Large intestine (tissue), 3 donors: Measurements from ENCODE around the gene TNFSF8. TPM values are rescaled to one million over a fixed set of nuclear protein-coding genes. Genes with fewer than 3 reads are reported as not detected.

Experiments
- DNase-seq, 2 donors: peaks; one replicate each; pipeline versions ENCODE4 v3.0.0 to v3.0.0-alpha.2; 2013
- H3K27ac ChIP-seq: one replicate; pipeline ENCODE4 v1.5.1; 2013; ENCODE audit warnings: low read length
- H3K27me3 ChIP-seq: 2 replicates; pipeline ENCODE4 v1.6.1; 2013; ENCODE audit warnings: low read length; ENCODE audit not compliant: control insufficient read depth, insufficient read depth
- H3K36me3 ChIP-seq: 2 replicates; pipeline ENCODE4 v1.6.1; 2013; ENCODE audit warnings: low read length; ENCODE audit not compliant: control insufficient read depth, insufficient read depth
- H3K4me1 ChIP-seq: one replicate; pipeline ENCODE4 v1.6.1; 2013; ENCODE audit warnings: low read length; ENCODE audit not compliant: control insufficient read depth, insufficient read depth
- H3K4me3 ChIP-seq: one replicate; pipeline ENCODE4 v1.5.1; 2013; ENCODE audit warnings: low read length
- H3K9me3 ChIP-seq: one replicate; pipeline ENCODE4 v1.6.1; 2013; ENCODE audit warnings: mild to moderate bottlenecking, low read depth, low read length, moderate library complexity; ENCODE audit not compliant: control insufficient read depth
- WGBS: methylation state at CpG from one replicate; pipeline ENCODE4 v1.1.5; 2013; ENCODE audit warnings: low lambda C conversion rate; ENCODE audit not compliant: insufficient coverage; 5-methylcytosine and 5-hydroxymethylcytosine counted together
- polyA plus RNA-seq: library from polyadenylated mRNA; unstranded; fragments of 120-200 nt; gene quantifications from one replicate; pipeline ENCODE4 v1.2.1, GENCODE V29; 2013

The TNFSF8 gene
- polyA plus RNA-seq, 1 donor: 0.25 TPM

DNA sequence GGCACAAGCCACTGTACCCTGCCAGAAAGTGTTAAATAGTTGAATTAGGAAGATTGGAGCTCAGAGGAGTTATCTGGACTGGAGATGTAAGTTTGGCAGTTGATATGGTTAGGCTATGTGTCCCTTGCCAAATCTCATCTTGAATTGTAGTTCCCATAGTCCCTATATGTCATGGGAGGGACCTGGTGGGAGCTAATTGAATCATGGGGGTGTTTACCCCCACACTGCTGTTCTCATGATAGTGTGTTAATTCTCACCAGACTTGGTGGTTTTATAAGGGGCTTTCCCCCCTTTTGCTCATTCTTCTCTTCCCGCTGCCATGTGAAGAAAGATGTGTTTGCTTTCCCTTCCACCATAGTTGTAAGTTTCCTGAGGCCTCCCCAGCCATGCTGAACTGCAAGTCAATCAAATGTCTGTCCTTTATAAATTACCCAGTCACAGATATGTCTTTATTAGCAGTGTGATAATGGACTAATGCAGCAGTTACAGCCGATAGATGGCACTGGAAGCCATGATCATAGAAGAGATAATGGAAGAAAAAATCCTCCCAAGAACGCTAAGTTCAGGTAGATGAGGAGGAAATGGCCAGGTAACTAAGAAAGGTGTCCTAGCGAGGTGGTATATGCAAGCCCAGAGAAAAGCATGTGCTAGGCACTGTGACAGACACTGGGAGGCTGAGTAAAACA, 51.4 kb downstream of the TNFSF8 start:
- Histone ChIP-seq H3K9me3 (no peaks in the 10 kb centered on the region), H3K27me3 (no peaks in the 10 kb centered on the region), H3K27ac (no peak overlapping the region), H3K4me3 (no peak overlapping the region), H3K36me3 (no peaks in the 10 kb centered on the region), H3K4me1 (no peaks in the 10 kb centered on the region)
- no peak for DNase-seq
- 93% methylated on average over 2 of the region's 4 CpGs for WGBS

DNA sequence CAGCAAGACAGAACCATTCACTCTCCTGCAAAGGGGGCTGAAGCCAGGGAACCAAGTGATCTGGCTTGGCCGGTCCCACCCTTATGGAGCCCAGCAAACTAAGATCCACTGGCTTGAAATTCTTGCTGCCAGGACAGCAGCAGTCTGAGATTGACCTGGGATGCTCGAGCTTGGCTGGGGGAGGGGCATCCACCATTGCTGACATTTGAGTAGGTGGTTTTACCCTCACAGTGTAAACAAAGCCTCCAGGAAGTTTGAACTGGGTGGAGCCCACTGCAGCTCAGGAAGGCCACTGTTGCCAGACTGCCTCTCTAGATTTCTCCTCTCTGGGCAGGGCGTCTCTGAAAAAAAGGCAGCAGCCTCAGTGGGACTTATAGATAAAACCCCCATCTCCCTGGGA, 60.5 kb downstream of the TNFSF8 start:
- no CpG with 5 or more reads among the region's 3 CpGs for WGBS
- H3K9me3 ChIP-seq: no peaks in the 10 kb centered on the region
- H3K4me3 ChIP-seq: no peak overlapping the region
- no peaks in the 10 kb centered on the region for H3K27me3 ChIP-seq
- DNase-seq: no peak
- H3K27ac ChIP-seq: no peak overlapping the region
- no peaks in the 10 kb centered on the region for H3K4me1 ChIP-seq
- no peaks in the 10 kb centered on the region for H3K36me3 ChIP-seq

- Histone ChIP-seq H3K9me3 (no peaks in the 10 kb centered on the region), H3K4me3 (no peak overlapping the region), H3K4me1 (no peaks in the 10 kb centered on the region), H3K27me3 (no peaks in the 10 kb centered on the region), H3K27ac (no peak overlapping the region), H3K36me3 (no peaks in the 10 kb centered on the region)
- no CpG with 5 or more reads among the region's 5 CpGs for WGBS
- no peak for DNase-seq
Observed at GRCh38 chr9:114869378-114869777, 61.0 kb downstream of the TNFSF8 start.

- WGBS: no CpG with 5 or more reads among the region's 5 CpGs
- DNase-seq: no peak
- Histone ChIP-seq H3K36me3 (no peaks in the 10 kb centered on the region), H3K4me3 (no peak overlapping the region), H3K27ac (no peak overlapping the region), H3K27me3 (no peaks in the 10 kb centered on the region), H3K9me3 (no peaks in the 10 kb centered on the region), H3K4me1 (no peaks in the 10 kb centered on the region)
Observed at GRCh38 chr9:114867327-114867726, 63.1 kb downstream of the TNFSF8 start.

DNA sequence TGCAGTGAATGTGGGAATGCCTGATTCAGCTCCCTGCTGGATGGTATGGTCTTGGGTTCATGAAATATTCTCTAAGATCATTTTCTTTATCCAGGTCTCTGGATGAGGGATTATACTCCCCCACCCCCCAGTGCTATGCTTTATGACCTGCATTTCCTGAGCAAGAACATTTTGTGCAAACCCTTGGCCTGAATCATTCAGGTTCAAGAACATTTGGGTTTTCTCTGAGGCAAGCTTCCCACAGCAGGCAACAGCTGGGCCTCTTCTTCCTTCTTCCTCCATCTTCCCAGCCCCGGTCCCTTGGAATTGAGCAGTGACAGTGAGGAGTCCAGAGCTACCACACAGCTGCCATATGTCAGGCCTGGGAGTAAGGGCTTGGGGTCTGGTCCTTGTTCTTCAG, 65.9 kb downstream of the TNFSF8 start:
- no peaks in the 10 kb centered on the region for H3K4me1 ChIP-seq
- no peak overlapping the region for H3K27ac ChIP-seq
- no peaks in the 10 kb centered on the region for H3K27me3 ChIP-seq
- no peak for DNase-seq
- no CpG with 5 or more reads among the region's 1 CpG for WGBS
- no peaks in the 10 kb centered on the region for H3K36me3 ChIP-seq
- no peak overlapping the region for H3K4me3 ChIP-seq
- no peaks in the 10 kb centered on the region for H3K9me3 ChIP-seq

GRCh38 chr9:114861922-114862605, 68.3 kb downstream of the TNFSF8 start:
- Histone ChIP-seq H3K4me3 (no peak overlapping the region), H3K27me3 (no peaks in the 10 kb centered on the region), H3K9me3 (no peaks in the 10 kb centered on the region), H3K4me1 (no peaks in the 10 kb centered on the region), H3K36me3 (no peaks in the 10 kb centered on the region), H3K27ac (no peak overlapping the region)
- DNase-seq: no peak
- WGBS: no CpG with 5 or more reads among the region's 11 CpGs

DNA sequence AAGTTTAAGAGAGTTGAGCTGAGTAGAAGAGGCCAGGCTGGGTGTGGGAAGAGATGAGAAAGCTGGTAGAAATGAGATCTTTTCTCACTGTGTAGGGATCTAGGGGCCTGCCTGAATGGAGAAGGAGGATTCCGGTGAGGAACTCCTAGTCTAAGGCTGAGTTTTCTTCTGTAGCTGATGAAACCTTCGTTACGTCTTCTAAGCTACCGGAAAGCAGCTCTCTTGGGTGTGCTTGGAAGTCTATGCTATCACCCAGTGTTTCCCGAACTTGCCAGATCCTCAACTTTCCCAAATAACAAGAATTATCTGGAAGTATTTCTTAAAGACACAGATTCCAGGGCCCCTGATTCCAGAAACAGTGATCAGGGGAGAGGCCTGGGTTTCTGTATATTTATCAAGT, 69.1 kb downstream of the TNFSF8 start:
- H3K36me3 ChIP-seq: no peaks in the 10 kb centered on the region
- H3K27ac ChIP-seq: no peak overlapping the region
- no peaks in the 10 kb centered on the region for H3K27me3 ChIP-seq
- no CpG with 5 or more reads among the region's 5 CpGs for WGBS
- no peaks in the 10 kb centered on the region for H3K9me3 ChIP-seq
- DNase-seq: no peak
- no peak overlapping the region for H3K4me3 ChIP-seq
- H3K4me1 ChIP-seq: no peaks in the 10 kb centered on the region

- WGBS: 83% methylated on average over 1 of the region's 2 CpGs
- Histone ChIP-seq H3K27ac (no peak overlapping the region), H3K4me1 (no peaks in the 10 kb centered on the region)
Observed at GRCh38 chr9:114860187-114860586, 70.2 kb downstream of the TNFSF8 start.

GRCh38 chr9:114856942-114857315, 73.5 kb downstream of the TNFSF8 start:
- Histone ChIP-seq H3K27me3 (no peaks in the 10 kb centered on the region), H3K4me1 (peaks cover 19% of the 10 kb centered on the region), H3K4me3 (no peak overlapping the region), H3K27ac (no peak overlapping the region), H3K36me3 (no peaks in the 10 kb centered on the region), H3K9me3 (no peaks in the 10 kb centered on the region)
- WGBS: 100% methylated on average over 1 of the region's 2 CpGs
- no peak for DNase-seq

More at GRCh38 chr9:114860187-114860586, 70.2 kb downstream of the TNFSF8 start:
- no peaks in the 10 kb centered on the region for H3K9me3 ChIP-seq
- no peak overlapping the region for H3K4me3 ChIP-seq
- no peaks in the 10 kb centered on the region for H3K27me3 ChIP-seq
- DNase-seq: no peak
- H3K36me3 ChIP-seq: no peaks in the 10 kb centered on the region

- Histone ChIP-seq H3K4me1 (peaks cover 24% of the 10 kb centered on the region), H3K36me3 (no peaks in the 10 kb centered on the region), H3K4me3 (no peak overlapping the region), H3K27ac (no peak overlapping the region), H3K27me3 (no peaks in the 10 kb centered on the region), H3K9me3 (no peaks in the 10 kb centered on the region)
- no CpG with 5 or more reads among the region's 4 CpGs for WGBS
- no peak for DNase-seq
Observed at GRCh38 chr9:114856215-114856941, 74.0 kb downstream of the TNFSF8 start.
